Prostate gland (tissue), 2 donors: ENCODE results near the gene MAPKAP1. TPM values are rescaled to one million over a fixed set of nuclear protein-coding genes. Genes with fewer than 3 reads are reported as not detected.

Experiments
- DNase-seq: peaks from one replicate; pipeline ENCODE4 v3.0.0-alpha.2; 2019; ENCODE audit warnings: low spot score
- H3K27ac ChIP-seq, 2 donors: fragments of 200-600 bp; sonication (generic); 2 replicates each; pipeline ENCODE4 v1.5.1; 2017 to 2019
- H3K27me3 ChIP-seq: fragments of 200-600 bp; sonication (generic); replicated peaks from 2 replicates; pipeline ENCODE4 v1.5.1; 2019; ENCODE audit not compliant: insufficient read depth
- H3K36me3 ChIP-seq, 2 donors: fragments of 200-600 bp; sonication (generic); 1 replicate in 1 of 2; 2 replicates in 1 of 2; pipeline versions ENCODE4 v1.5.1 to v1.8.1; 2017 to 2019
- H3K4me1 ChIP-seq: fragments of 200-600 bp; sonication (generic); replicated peaks from 2 replicates; pipeline ENCODE4 v1.5.1; 2019
- H3K4me3 ChIP-seq, 2 donors: fragments of 200-600 bp; sonication (generic); 2 replicates each; pipeline ENCODE4 v1.5.1; 2017 to 2019
- H3K9me3 ChIP-seq: fragments of 200-600 bp; sonication (generic); 2 replicates; pipeline ENCODE4 v1.5.1; 2017
- CTCF ChIP-seq, 4 experiments: fragments of 200-600 bp in 2 of 4; fragments of 450-650 bp in 2 of 4; sonication (generic) in 2 of 4; IDR thresholded peaks; 1 replicate in 3 of 4; 2 replicates in 1 of 4; pipeline ENCODE4 v1.5.1; 2016 to 2019; ENCODE audit warnings: antibody characterized with exemption in 4 of 4, mild to moderate bottlenecking in 2 of 4, moderate library complexity in 2 of 4
- POLR2A ChIP-seq: fragments of 450-650 bp; IDR thresholded peaks from one replicate; pipeline ENCODE4 v1.6.1; 2016; ENCODE audit warnings: antibody characterized with exemption, mild to moderate bottlenecking
- POLR2AphosphoS5 ChIP-seq: sonication (generic); formaldehyde crosslinking; IDR thresholded peaks from one replicate; pipeline ENCODE4 v1.6.1; 2017; ENCODE audit warnings: antibody characterized with exemption
- WGBS: methylation state at CpG from one replicate; pipeline ENCODE4 v1.1.5; 2018; 5-methylcytosine and 5-hydroxymethylcytosine counted together
- intact Hi-C: fragments of 100-400 bp; cut with DNase I; formaldehyde crosslinking; loops from one replicate; pipeline ENCODE4 v1.14.2; 2022
- total RNA-seq, 2 donors: library from RNA; depleted of rRNA; stranded (reverse); fragments of >200 nt; gene quantifications; one replicate each; pipeline ENCODE4 v1.1.0, GENCODE V29; 2016

MAPKAP1 gene
- total RNA-seq, 2 donors from 2014 or later: 62.4 to 91.2 TPM

GRCh38 chr9:125650271-125650737 is 56.7 kb downstream of the MAPKAP1 start:
- Histone ChIP-seq H3K9me3 (no peaks in the 10 kb centered on the region), H3K27me3 (no peaks in the 10 kb centered on the region), H3K27ac (no peak overlapping the region), H3K36me3 (no peaks in the 10 kb centered on the region), H3K4me3 (no peak overlapping the region), H3K4me1 (no peaks in the 10 kb centered on the region)
- intact Hi-C loops: no loop called here
- no peak for DNase-seq
- 72% methylated on average over 3 of the region's 3 CpGs for WGBS
- TF ChIP-seq POLR2A (no peak), POLR2AphosphoS5 (no peak), CTCF (IDR thresholded peaks at IDR 0.05) (no peak)

GRCh38 chr9:125649826-125650225 is 57.2 kb downstream of the MAPKAP1 start:
- 92% methylated on average over 4 of the region's 4 CpGs for WGBS
- TF ChIP-seq POLR2AphosphoS5 (no peak), POLR2A (no peak), CTCF (IDR thresholded peaks at IDR 0.05) (no peak)
- no peaks in the 10 kb centered on the region for H3K9me3 ChIP-seq
- no peaks in the 10 kb centered on the region for H3K36me3 ChIP-seq
- H3K27ac ChIP-seq: no peak overlapping the region
- no peaks in the 10 kb centered on the region for H3K4me1 ChIP-seq
- H3K27me3 ChIP-seq: no peaks in the 10 kb centered on the region
- H3K4me3 ChIP-seq: no peak overlapping the region
- no peak for DNase-seq
- intact Hi-C loops: no loop called here

- Histone ChIP-seq H3K9me3 (no peaks in the 10 kb centered on the region), H3K27me3 (no peaks in the 10 kb centered on the region), H3K4me3 (no peak overlapping the region), H3K4me1 (no peaks in the 10 kb centered on the region), H3K36me3 (no peaks in the 10 kb centered on the region), H3K27ac (no peak overlapping the region)
- no peak for TF ChIP-seq POLR2A
- 81% methylated on average over 6 of the region's 6 CpGs for WGBS
- intact Hi-C loops: no loop called here
- DNase-seq: no peak
Observed at GRCh38 chr9:125649315-125649714, 57.7 kb downstream of the MAPKAP1 start.

GRCh38 chr9:125648294-125648693 is 58.7 kb downstream of the MAPKAP1 start:
- WGBS: 88% methylated on average over 1 of the region's 1 CpG
- Histone ChIP-seq H3K9me3 (no peaks in the 10 kb centered on the region), H3K27me3 (no peaks in the 10 kb centered on the region), H3K27ac (no peak overlapping the region), H3K36me3 (no peaks in the 10 kb centered on the region), H3K4me1 (no peaks in the 10 kb centered on the region), H3K4me3 (no peak overlapping the region)
- intact Hi-C loops: no loop called here
- TF ChIP-seq CTCF (IDR thresholded peaks at IDR 0.05): no peak
- TF ChIP-seq POLR2A: no peak
- no peak for TF ChIP-seq POLR2AphosphoS5
- no peak for DNase-seq

- Histone ChIP-seq H3K36me3 (no peaks in the 10 kb centered on the region), H3K4me3 (no peak overlapping the region), H3K27ac (peak overlapping the region in 1 of 2 donors; percentile 4), H3K4me1 (no peaks in the 10 kb centered on the region), H3K27me3 (no peaks in the 10 kb centered on the region), H3K9me3 (no peaks in the 10 kb centered on the region)
- DNase-seq: no peak
- TF ChIP-seq POLR2AphosphoS5: no peak
- no peak for TF ChIP-seq CTCF (IDR thresholded peaks at IDR 0.05)
- no peak for TF ChIP-seq POLR2A
- intact Hi-C loops: no loop called here
- 23% methylated on average over 6 of the region's 6 CpGs for WGBS
Observed at GRCh38 chr9:125646621-125647100, 60.3 kb downstream of the MAPKAP1 start.
